GM21786 (cell line): ENCODE results near the gene OPCML.

Experiments
- ATAC-seq: cut with Tn5 transposase; IDR thresholded peaks from one replicate; pipeline ENCODE4 v1.9.1; 2021; ENCODE audit not compliant: unreplicated experiment

Gene OPCML

GRCh38 chr11:132872211-132872610 is 660.1 kb downstream of the OPCML start:
- no peak for ATAC-seq

DNA sequence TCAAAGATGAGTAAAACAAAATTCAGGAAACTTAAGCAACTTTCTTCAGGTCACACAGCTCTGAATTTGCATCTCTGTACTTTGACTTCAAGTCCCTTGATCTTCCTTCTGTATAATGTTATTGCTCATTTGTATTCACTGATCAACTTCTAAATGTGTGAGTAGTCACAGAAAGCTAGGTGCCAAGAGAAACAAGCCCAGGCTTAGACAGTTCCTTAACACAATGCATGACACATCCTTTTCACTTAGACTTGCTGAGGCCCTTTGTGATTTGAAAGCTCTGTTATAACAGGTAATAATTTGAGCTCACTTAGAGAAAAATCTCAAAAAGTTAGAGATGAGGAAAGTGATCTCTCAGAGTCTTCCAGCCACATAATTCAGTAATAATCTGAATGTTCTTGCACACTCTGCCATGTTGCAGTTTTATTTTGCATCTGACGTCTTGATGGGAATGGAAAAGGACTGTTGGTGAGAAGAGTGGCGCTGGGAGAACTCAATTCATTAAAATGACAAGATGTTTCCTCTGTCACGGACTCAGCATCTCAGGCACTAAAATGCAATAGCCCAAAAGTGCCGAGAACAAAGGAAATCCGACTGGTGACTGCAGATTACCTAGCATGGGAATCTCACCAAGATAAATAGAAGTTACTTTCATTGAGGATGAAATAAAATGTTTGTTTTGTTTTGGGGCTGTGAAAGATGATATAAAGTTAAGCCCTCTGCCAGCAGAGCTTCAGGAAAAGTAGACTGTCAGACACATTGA is 665.3 kb downstream of the OPCML start:
- ATAC-seq, result no peak

DNA sequence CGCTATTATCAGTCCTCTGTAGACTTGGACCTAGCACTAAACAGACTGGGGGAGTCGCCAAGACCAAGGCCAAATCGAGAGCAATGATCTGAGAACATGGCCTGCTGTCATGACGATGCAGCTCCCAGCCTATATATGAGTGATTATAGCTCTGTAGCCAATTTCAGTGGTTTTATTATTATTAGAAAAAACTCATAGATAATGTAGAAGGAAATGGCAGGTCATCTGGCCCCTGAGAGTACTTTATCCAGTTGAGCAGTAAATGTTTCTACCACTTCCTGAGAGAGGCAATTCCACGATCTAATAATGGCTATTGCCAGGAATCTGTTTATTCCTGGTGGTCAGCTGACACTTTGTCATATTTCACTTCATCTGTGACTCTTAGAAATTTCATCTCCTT is 666.7 kb downstream of the OPCML start:
- ATAC-seq, result no peak

DNA sequence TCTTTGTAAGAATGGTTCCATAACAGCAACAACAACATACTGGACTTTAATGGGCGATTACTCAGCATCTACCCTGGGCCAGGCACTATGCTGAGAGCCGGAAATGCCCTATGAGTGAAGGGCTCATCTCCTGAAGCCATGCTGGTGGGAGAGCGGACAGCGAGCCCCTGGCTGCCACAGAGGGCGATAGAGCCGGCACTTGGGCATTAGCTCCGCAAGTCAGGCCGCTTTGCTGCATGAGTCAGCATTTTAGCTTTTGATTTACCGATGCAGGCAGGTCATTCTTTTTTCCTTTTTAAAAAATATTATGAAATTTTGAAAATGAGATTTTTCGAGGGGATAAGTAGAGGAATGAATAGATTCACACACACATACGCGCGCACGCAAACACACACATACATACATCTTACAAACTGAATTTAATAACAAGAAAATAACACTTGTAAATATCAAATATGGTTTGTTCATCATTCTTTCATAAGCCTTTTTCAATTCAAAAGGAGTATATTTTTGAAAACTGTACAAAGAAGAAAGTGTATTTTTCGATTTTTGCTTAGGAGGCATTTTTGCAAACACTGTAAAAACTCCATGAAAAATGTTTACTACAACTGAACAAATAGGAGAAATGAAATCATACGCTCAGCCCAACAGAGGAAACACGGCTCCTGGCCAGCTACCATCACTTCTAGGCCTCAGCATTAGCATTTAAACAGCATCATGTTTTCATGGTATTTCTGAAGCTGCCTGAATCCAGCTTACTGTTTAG is 667.3 kb downstream of the OPCML start:
- ATAC-seq, result no peak

DNA sequence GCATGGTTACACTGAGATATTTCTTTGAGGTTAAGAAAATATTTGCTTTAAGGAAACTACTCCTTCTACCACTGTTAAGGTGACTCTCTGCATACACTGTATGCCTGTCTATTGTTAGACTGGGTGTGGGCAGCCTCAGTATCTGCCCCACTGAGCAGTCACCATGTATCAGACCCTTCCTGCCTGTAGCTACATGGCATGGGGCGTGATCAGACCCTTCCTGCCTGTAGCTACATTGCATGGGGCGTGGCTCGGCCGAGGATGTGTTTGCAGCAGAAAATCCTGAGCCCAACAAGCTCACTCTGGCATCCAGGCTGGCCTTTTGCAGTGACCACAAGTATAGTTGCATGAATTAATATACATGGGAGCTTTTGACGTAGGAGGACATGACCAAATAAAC is 669.4 kb downstream of the OPCML start:
- no peak for ATAC-seq

GRCh38 chr11:132862137-132862536 is 670.2 kb downstream of the OPCML start:
- no peak for ATAC-seq

- no peak for ATAC-seq
Measured at GRCh38 chr11:132859306-132859705, 673.0 kb downstream of the OPCML start.

DNA sequence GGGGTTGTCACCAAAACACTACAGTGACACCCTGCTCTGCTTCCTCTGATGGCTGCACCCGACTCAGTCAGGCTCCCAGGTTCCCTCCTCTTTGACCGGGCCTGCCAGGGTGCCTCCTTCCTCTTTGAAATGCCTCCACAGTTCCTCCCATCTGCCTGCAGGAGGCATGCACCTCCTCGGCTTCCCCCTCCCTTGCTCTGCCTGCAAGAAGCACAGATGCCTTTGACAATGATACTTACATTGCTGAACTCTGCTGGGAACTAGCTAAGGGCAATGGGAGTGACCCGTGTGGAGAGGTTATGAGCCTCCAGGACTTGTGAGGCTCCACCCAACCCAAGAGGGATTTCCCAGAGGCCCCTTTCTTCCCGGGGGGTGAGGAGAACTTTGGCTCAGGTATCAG is 674.1 kb downstream of the OPCML start:
- no peak for ATAC-seq

GRCh38 chr11:132856032-132856431 is 676.3 kb downstream of the OPCML start:
- no peak for ATAC-seq

GRCh38 chr11:132855516-132855915 is 676.8 kb downstream of the OPCML start:
- ATAC-seq, result no peak

DNA sequence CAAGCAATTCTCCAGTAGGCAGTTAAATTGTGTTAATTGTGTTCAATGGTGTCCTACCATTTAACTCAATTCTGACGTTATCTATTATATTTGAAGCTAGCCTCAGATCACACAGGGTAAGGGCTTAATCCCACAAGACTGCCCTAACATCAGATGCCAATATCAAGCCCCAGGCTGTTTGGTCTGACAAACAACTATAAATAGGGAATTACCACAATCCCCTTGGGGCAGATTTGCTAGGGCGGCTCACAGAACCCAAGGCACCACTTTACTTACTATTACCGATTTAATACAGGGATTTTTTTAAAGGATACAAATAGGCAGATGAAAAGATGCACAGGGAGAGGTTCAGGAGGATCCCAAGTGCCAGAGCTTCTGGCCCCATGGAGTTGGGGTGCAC is 678.4 kb downstream of the OPCML start:
- ATAC-seq, result no peak

- ATAC-seq, result no peak
Measured at GRCh38 chr11:132852361-132852760, 679.9 kb downstream of the OPCML start.

GRCh38 chr11:132851247-132851646 is 681.1 kb downstream of the OPCML start:
- no peak for ATAC-seq

GRCh38 chr11:132850266-132850665 is 682.0 kb downstream of the OPCML start:
- no peak for ATAC-seq

DNA sequence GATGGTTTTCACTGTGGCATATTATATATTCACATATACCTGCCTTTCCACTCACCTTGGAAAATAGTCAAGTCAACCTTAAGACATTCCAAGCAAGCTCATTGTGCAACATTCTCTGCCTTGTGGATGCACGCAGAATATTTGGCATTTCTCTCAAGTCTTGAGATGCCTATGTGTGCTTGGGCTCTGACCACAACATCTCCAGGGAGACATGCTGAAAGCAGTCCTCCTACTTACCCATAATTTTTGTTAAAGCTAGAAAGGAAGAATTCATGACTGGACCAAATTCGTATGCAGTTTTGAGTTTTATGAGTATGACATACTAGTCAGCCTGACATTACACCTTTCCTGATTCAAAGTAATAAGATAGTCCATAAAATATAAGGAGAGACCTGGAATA is 684.0 kb downstream of the OPCML start:
- ATAC-seq, result no peak

DNA sequence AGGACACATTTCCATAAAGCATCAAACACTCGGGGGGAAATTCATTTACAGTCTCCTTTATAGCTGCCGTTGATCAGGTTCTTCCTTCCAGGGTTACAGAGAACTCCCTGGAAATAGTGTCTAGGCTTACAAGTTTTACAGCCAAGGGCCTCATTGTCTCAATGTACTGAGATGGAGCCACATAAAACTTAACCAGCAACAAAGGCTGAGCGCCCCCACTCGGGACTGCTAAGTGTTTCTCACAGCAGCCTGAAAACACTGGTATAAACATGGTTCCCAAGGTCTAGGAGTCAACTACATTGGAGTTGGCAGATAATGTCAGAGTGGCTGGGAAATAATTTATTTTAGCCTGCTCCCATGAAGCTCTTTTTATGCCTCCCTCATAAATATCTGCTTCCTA is 686.2 kb downstream of the OPCML start:
- no peak for ATAC-seq

DNA sequence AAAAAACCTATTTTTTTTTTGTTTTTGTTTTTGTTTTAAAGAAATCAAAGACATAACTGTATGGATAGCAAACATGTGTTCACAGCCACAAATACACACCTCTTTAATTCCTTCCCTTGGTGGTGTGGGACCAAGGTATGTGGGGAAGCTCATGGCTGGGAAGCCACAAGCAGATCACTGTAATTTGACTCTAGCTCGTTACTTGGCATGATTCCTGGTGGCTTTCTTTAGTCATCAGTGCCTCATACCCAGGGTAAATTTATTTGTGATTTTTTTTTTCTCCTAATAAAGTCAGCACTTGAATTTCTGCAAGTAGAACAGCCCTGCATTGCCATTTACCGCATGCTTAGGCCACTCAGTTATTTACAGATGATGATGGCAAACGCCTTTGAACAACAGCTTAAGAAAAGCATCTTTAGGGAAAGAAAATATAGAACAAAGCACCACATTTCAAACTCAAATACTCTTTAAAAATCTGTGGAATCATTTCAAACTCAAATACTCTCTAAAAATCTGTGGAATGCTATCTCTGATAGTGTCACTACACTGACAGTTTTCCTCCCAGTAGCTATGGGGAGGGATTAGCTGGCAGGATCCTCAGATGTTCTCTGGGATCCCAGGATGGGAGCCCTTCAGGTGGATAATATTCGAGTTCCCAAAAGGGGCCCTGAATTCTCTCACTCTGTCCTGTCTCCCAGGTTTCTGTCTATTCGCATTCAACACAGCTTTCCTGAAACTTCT is 687.2 kb downstream of the OPCML start:
- ATAC-seq, result no peak

DNA sequence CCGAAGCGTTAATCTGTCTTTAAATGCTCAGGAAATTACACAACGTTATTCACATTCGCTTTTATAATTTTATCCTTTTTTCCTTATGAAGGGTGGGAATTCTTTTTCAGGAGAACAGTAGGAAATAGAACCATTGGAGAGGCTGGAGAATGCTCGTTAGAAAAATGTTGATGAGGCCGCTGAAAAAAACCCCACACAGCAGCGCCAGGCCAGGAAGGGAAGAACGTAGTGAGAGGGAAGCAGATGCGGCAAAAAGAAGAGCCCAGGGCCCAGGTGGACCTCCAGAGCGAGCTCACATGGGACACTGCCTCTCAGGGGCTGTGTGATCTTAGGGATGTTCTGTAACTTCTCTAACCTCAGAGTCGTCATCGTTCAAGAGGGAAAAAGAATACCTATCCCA is 691.6 kb downstream of the OPCML start:
- ATAC-seq, result no peak

GRCh38 chr11:132840191-132840590 is 692.1 kb downstream of the OPCML start:
- no peak for ATAC-seq

GRCh38 chr11:132839236-132839945 is 692.9 kb downstream of the OPCML start:
- ATAC-seq, result no peak

DNA sequence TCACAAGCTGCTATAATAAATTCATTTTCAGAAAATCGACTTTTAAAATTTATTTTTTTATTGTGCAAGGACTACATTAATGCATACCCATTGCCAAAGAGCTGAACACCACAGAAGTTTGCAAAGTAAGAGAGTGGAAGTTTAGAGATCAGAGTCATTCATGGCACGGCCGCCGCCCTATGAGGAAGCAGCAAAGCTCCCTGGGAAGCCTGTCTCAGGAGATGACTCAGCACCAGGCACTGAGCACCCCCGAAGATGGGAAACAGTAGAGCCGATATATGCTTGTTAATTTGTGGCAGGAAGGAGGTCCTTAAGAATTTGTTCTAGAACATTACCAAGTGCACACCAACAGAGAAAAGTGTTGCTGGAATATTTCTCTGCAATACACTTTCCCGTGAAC is 693.7 kb downstream of the OPCML start:
- ATAC-seq, result no peak
